NCI-H748 treated with DMSO at 0.1 percent for 48 hours (cell line): Measurements from ENCODE around the gene CCL25.
"Not testable (repeated sequence)": the region's sequence is repeated elsewhere in the genome, so short reads cannot be mapped to it uniquely, and the experiment has no call there.

Experiments used
- DNase-seq: peaks from one replicate; lab custom pipeline; 2025; lab: John Stamatoyannopoulos, UW

The CCL25 gene

GRCh38 chr19:8085598-8086408, 33.2 kb downstream of the CCL25 start:
- no peak for DNase-seq

GRCh38 chr19:8086849-8087248, 34.3 kb downstream of the CCL25 start:
- DNase-seq = no peak

GRCh38 chr19:8087876-8088275, 35.3 kb downstream of the CCL25 start:
- DNase-seq = no peak

GRCh38 chr19:8088752-8089663, 36.4 kb downstream of the CCL25 start:
- DNase-seq = no peak

- no peak for DNase-seq
Observed at GRCh38 chr19:8089664-8090601, 37.4 kb downstream of the CCL25 start.

- no peak for DNase-seq
Observed at GRCh38 chr19:8090950-8091349, 38.4 kb downstream of the CCL25 start.

- no peak for DNase-seq
Observed at GRCh38 chr19:8093740-8094139, 41.2 kb downstream of the CCL25 start.

GRCh38 chr19:8094336-8094735, 41.8 kb downstream of the CCL25 start:
- DNase-seq = no peak

GRCh38 chr19:8095354-8095886, 42.9 kb downstream of the CCL25 start:
- no peak for DNase-seq

GRCh38 chr19:8096071-8096470, 43.5 kb downstream of the CCL25 start:
- no peak for DNase-seq

GRCh38 chr19:8097198-8097597, 44.6 kb downstream of the CCL25 start:
- DNase-seq = no peak

- no peak for DNase-seq
Observed at GRCh38 chr19:8097681-8098567, 45.4 kb downstream of the CCL25 start.

- no peak for DNase-seq
Observed at GRCh38 chr19:8101311-8101710, 48.8 kb downstream of the CCL25 start.

GRCh38 chr19:8101910-8102309, 49.4 kb downstream of the CCL25 start:
- not testable (repeated sequence) for DNase-seq

- no peak for DNase-seq
Observed at GRCh38 chr19:8105471-8105870, 52.9 kb downstream of the CCL25 start.

GRCh38 chr19:8107301-8107903, 54.8 kb downstream of the CCL25 start:
- no peak for DNase-seq

GRCh38 chr19:8108560-8109445, 56.2 kb downstream of the CCL25 start:
- DNase-seq = no peak

- no peak for DNase-seq
Observed at GRCh38 chr19:8109455-8109854, 56.9 kb downstream of the CCL25 start.
